K562 (cell line): Measurements from ENCODE around the gene G6PD. TPM values are rescaled to one million over a fixed set of nuclear protein-coding genes. Genes with fewer than 3 reads are reported as not detected.

ENCODE experiments used
- ATF6 ChIP-seq: sonication (generic); formaldehyde crosslinking; IDR thresholded peaks from 2 replicates; pipeline ENCODE4 v1.4.0; 2020; ENCODE audit warnings: mild to moderate bottlenecking, missing genetic modification reagents
- JUN ChIP-seq, 2 experiments: sonication (generic) in 1 of 2; formaldehyde crosslinking in 1 of 2; IDR thresholded peaks; 2 replicates each; pipeline versions ENCODE4 v1.6.1 to v1.8.0; 2012 to 2022; ENCODE audit warnings: borderline replicate concordance in 2 of 2, mild to moderate bottlenecking in 2 of 2, improper control_type of control experiment in 1 of 2, low read depth in 1 of 2, low read length in 1 of 2, missing genetic modification reagents in 1 of 2
- NFXL1 ChIP-seq: fragments of 450-650 bp; formaldehyde crosslinking; IDR thresholded peaks from 2 replicates; pipeline ENCODE4 v1.4.0; 2021; ENCODE audit warnings: mild to moderate bottlenecking
- POLR2AphosphoS2 ChIP-seq: IDR thresholded peaks from 2 replicates; pipeline ENCODE4 v1.6.1; 2012; ENCODE audit warnings: low read length, improper control_type of control experiment
- PPARD ChIP-seq: fragments of 250-450 bp; sonication (Bioruptor Pico); IDR thresholded peaks from 2 replicates; pipeline ENCODE4 v1.8.0; 2022; ENCODE audit warnings: inconsistent platforms, mild to moderate bottlenecking, moderate library complexity
- RBBP5 ChIP-seq: fragments of 200-600 bp; sonication (generic); IDR thresholded peaks from 2 replicates; pipeline ENCODE4 v1.6.1; 2012; ENCODE audit warnings: borderline replicate concordance, mild to moderate bottlenecking, low read length, control low read depth, inconsistent platforms; ENCODE audit not compliant: insufficient read depth, poor library complexity, severe bottlenecking
- SFPQ ChIP-seq: fragments of 200-400 bp; formaldehyde crosslinking; IDR thresholded peaks from 2 replicates; pipeline ENCODE4 v1.6.1; 2017; ENCODE audit warnings: mild to moderate bottlenecking, low read depth, low read length, moderate library complexity
- TAF9B ChIP-seq: fragments of 450-650 bp; IDR thresholded peaks from 2 replicates; pipeline ENCODE4 v1.6.1; 2018; ENCODE audit warnings: mild to moderate bottlenecking; ENCODE audit not compliant: partially characterized antibody
- ZNF224 ChIP-seq: sonication (generic); formaldehyde crosslinking; IDR thresholded peaks from 2 replicates; pipeline ENCODE4 v1.8.0; 2022; ENCODE audit warnings: mild to moderate bottlenecking, missing genetic modification reagents
- ZNF518B ChIP-seq: fragments of 250-450 bp; sonication (Bioruptor Pico); IDR thresholded peaks from 2 replicates; pipeline ENCODE4 v1.5.0; 2021; ENCODE audit warnings: mild to moderate bottlenecking, moderate library complexity
- polyA plus RNA-seq, 8 experiments: library from polyadenylated mRNA; depleted of rRNA in 4 of 8; stranded (reverse) in 5 of 8; unstranded in 3 of 8; fragments of >200 nt; fragmentation: Nextera tagmentation in 2 of 8; fragmentation: Illumina TruSeq in 1 of 8; extraction: Ambion mirVana in 2 of 8; extraction: Trizol in 1 of 8; gene quantifications; 2 replicates each; pipeline versions ENCODE4 v1.2.1 to v1.2.3, GENCODE V29; 2011 to 2014; ENCODE audit warnings: inconsistent platforms in 1 of 8, missing spikeins in 1 of 8
- total RNA-seq, 7 experiments: library from RNA; depleted of rRNA in 6 of 7; stranded (reverse); fragments of >200 nt in 6 of 7; fragmentation: Illumina TruSeq in 2 of 7; extraction: Trizol in 2 of 7; gene quantifications; 2 replicates each; pipeline versions ENCODE4 v1.2.1 to v1.2.3, GENCODE V29; 2011 to 2021; ENCODE audit warnings: low replicate concordance in 1 of 7

Gene G6PD
- total and polyA plus RNA-seq, 9 of the 15 experiments (the other 6 are each of a cell fraction or from before 2014, with no cell fraction given) = 2.9 to 222 (median 66.4) TPM

- TF ChIP-seq RBBP5 (peak; percentile 94), TAF9B (no peak), JUN (IDR thresholded peaks at IDR 0.05; ENCODE audit: borderline replicate concordance, low read depth, low read length) (no peak), JUN (CRISPR knock-in tag; IDR thresholded peaks at IDR 0.05; ENCODE audit: borderline replicate concordance) (no peak), PPARD (CRISPR knock-in tag) (no peak), ATF6 (CRISPR knock-in tag) (0 out of 2 replicates have a peak, but pooled peaks have one; percentile 72), NFXL1 (CRISPR knock-in tag) (no peak), ZNF518B (CRISPR knock-in tag) (no peak), SFPQ (no peak), POLR2AphosphoS2 (peak; percentile 22; the same call in 1 of the 2 replicates), ZNF224 (CRISPR knock-in tag) (no peak)
Observed at GRCh38 chrX:154547245-154548027, 790 bp upstream of the G6PD start, which contains the start of gene IKBKG (continued).
